ENCODE results near the gene FAM229A.
"Not testable (repeated sequence)": the region's sequence is repeated elsewhere in the genome, so short reads cannot be mapped to it uniquely, and the experiment has no call there.

FAM229A gene, protein sequence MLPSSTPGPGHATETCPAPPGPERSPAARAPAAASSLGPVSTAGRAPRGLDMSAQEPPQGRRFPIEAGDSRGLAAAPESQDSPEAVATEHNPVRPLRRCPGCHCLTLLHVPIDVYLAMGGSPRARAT

DNA sequence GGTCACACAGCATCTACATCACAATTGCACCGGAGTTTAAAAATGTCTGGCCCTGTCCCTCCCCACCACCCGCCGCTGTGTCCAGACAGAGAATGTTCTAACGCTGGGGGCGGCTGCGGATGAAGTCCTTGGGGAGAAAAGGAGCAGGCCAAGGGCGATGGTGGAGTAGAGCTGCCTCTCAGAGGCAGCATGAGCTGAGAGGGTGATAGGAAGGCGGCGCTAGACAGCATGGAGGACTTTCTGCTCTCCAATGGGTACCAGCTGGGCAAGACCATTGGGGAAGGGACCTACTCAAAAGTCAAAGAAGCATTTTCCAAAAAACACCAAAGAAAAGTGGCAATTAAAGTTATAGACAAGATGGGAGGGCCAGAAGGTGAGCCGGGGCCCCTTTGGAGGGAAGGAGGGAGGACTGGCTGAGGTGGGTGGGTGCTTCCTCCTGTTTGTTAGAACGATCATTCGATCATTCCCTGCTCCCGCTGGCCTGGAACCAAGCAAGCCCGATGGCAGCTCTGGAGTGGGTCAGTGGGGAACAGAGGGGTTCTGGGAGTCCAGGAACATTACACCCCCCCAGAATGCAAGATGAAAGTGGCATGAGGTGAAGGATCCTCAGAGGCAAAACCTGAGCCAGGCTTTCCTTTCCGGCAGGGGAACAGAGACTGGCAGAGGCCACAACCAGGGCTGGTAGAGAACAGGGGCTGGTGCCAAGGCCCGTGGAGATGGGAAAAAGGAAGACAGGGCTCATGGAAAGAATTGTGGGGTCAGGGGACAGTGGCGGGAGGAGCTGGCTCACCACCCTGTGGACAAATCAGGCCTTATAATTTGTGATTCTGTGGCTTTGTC, at the start of gene FAM229A, which contains the start of gene TSSK3:
Gene FAM229A (minus strand): TSS at position 12 of the 840 bp plus-strand sequence. CDS start 394 bp downstream, outside the sequence.
Gene TSSK3 (plus strand): TSS at position 66 of the 840 bp plus-strand sequence. CDS start 163 bp downstream, at position 229.
- Histone ChIP-seq H3K4me1 (ENCODE audit: control insufficient read depth, low read depth, low read length) (no peaks in the 10 kb centered on the region), H3K27ac (ENCODE audit: low read length) (no peak within 1 kb of the TSS), H3K36me3 (ENCODE audit: control insufficient read depth, low read depth, low read length) (peaks cover 28% of the 10 kb centered on the region), H3K27me3 (ENCODE audit: control insufficient read depth, insufficient read depth, low read length) (peaks cover 28% of the 10 kb centered on the region), H3K4me3 (ENCODE audit: low read length) (peak within 1 kb of the TSS; percentile 33), H3K9ac (ENCODE audit: low read length) (no peak within 1 kb of the TSS), H3K9me3 (ENCODE audit: control insufficient read depth, low read depth, low read length) (no peaks in the 10 kb centered on the region)

DNA sequence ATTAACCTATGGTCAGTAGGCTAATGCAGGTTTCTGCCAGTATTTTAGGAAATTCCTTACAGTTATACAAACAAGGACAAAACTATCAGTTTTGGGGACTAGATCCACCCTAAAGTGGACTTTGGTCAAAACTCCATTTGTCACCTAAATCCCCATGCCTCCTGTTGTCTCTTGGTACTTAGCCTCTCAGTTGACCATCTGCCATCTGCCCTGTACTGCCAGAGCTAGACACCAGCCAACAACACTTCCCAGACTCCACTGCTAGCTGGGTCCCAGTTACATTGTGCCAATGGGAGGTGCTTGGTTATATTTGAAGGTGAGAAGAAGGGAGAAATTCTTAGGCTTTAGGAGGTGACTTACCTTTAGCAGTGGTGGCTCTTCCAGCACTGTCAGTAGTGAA, 49.0 kb upstream of the FAM229A start:
- Histone ChIP-seq H3K4me3 (ENCODE audit: low read length) (no peak overlapping the region), H3K27ac (ENCODE audit: low read length) (no peak overlapping the region), H3K9me3 (ENCODE audit: control insufficient read depth, low read depth, low read length) (peaks cover 15% of the 10 kb centered on the region), H3K4me1 (ENCODE audit: control insufficient read depth, low read depth, low read length) (no peaks in the 10 kb centered on the region), H3K36me3 (ENCODE audit: control insufficient read depth, low read depth, low read length) (no peaks in the 10 kb centered on the region), H3K27me3 (ENCODE audit: control insufficient read depth, insufficient read depth, low read length) (no peaks in the 10 kb centered on the region), H3K9ac (ENCODE audit: low read length) (no peak overlapping the region)

DNA sequence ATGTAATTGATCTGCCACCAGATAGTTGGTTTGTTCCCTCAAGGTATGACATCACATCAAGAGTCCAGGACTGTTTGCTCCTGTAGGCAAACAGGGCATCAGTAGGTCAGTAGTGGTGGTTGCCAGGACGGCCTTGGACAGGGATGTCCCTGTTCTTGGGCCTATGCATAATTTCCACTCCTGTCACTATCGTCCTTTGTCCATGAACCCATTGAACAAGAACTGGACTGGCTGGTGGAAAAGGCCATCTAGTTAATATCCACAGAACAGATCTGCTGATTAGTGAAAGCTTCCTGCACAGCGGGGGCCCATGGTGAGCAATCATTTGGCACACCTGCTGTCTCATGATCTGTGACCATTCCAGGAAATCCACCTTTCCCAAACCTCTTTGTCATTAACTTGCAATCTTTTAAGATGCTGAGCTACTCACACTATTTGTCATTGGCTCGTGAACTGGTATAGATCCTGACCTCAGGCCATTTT, 44.4 kb upstream of the FAM229A start:
- no peak overlapping the region for H3K27ac ChIP-seq (ENCODE audit: low read length)
- H3K4me1 ChIP-seq (ENCODE audit: control insufficient read depth, low read depth, low read length): no peaks in the 10 kb centered on the region
- no peaks in the 10 kb centered on the region for H3K36me3 ChIP-seq (ENCODE audit: control insufficient read depth, low read depth, low read length)

DNA sequence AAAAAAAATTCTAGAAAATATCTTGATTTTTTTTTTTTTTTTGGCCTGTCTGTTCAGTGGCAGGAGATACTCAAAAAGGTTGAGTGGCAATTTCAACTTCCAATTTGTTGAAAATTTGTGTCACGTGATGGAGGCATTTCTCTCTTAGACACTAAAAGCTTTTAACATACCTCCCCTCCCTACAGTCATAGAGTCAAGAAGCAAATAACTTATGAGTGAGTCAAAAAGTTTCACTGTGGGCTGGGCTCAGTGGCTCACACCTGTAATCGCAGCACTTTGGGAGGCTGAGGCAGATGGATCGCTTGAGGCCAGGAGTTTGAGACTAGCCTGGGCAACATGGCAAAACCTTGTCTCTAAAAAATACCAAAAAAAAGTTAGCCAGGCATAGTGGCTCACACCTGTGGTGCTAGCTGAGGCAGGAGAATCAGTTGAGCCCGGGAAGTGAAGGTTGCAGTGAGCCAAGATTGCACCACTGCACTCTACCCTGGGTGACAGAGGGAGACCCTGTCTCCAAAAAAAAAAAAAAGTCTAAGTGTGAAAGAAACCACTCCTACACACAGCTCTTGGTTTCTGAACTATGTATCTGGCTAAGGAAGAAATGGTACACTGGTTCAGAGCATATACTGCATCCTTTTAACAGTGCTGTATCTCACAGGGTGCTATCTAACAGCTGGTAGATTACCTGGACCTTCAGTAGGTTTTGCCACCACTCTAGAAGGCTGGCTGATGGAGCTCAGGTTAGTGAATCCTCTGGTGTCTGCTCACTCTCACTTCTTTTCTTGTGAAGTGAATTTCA, 43.6 kb upstream of the FAM229A start:
- no peaks in the 10 kb centered on the region for H3K36me3 ChIP-seq (ENCODE audit: control insufficient read depth, low read depth, low read length)
- no peak overlapping the region for H3K4me3 ChIP-seq (ENCODE audit: low read length)
- no peak overlapping the region for H3K9ac ChIP-seq (ENCODE audit: low read length)
- H3K27me3 ChIP-seq (ENCODE audit: control insufficient read depth, insufficient read depth, low read length): no peaks in the 10 kb centered on the region
- H3K4me1 ChIP-seq (ENCODE audit: control insufficient read depth, low read depth, low read length): peaks cover 3% of the 10 kb centered on the region
- no peak overlapping the region for H3K27ac ChIP-seq (ENCODE audit: low read length)
- H3K9me3 ChIP-seq (ENCODE audit: control insufficient read depth, low read depth, low read length): no peaks in the 10 kb centered on the region

More for the DNA sequence above, 44.4 kb upstream of the FAM229A start:
- no peaks in the 10 kb centered on the region for H3K9me3 ChIP-seq (ENCODE audit: control insufficient read depth, low read depth, low read length)
- H3K4me3 ChIP-seq (ENCODE audit: low read length): no peak overlapping the region
- no peak overlapping the region for H3K9ac ChIP-seq (ENCODE audit: low read length)
- no peaks in the 10 kb centered on the region for H3K27me3 ChIP-seq (ENCODE audit: control insufficient read depth, insufficient read depth, low read length)

DNA sequence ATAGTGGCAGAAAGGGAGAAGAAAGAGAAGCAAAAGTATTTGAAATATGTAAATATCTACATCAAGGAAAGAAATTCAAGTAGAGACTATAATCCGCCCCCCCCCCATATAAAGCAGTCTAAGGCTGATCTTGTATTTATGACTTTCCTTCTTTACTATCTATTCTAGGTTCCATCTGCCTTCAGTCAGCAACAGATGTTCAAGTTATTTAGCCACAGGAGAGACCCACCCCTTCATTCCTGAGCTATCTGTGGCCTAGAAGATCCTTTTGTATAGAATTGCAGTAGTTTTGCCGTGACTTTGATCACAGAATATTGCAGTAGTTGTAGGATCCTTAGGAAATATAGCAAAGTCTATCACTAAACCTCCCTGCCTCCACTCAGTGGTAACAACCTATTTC, 42.7 kb upstream of the FAM229A start:
- Histone ChIP-seq H3K4me1 (ENCODE audit: control insufficient read depth, low read depth, low read length) (peaks cover 3% of the 10 kb centered on the region), H3K9me3 (ENCODE audit: control insufficient read depth, low read depth, low read length) (no peaks in the 10 kb centered on the region), H3K9ac (ENCODE audit: low read length) (no peak overlapping the region), H3K27me3 (ENCODE audit: control insufficient read depth, insufficient read depth, low read length) (no peaks in the 10 kb centered on the region), H3K27ac (ENCODE audit: low read length) (no peak overlapping the region), H3K4me3 (ENCODE audit: low read length) (no peak overlapping the region), H3K36me3 (ENCODE audit: control insufficient read depth, low read depth, low read length) (no peaks in the 10 kb centered on the region)

DNA sequence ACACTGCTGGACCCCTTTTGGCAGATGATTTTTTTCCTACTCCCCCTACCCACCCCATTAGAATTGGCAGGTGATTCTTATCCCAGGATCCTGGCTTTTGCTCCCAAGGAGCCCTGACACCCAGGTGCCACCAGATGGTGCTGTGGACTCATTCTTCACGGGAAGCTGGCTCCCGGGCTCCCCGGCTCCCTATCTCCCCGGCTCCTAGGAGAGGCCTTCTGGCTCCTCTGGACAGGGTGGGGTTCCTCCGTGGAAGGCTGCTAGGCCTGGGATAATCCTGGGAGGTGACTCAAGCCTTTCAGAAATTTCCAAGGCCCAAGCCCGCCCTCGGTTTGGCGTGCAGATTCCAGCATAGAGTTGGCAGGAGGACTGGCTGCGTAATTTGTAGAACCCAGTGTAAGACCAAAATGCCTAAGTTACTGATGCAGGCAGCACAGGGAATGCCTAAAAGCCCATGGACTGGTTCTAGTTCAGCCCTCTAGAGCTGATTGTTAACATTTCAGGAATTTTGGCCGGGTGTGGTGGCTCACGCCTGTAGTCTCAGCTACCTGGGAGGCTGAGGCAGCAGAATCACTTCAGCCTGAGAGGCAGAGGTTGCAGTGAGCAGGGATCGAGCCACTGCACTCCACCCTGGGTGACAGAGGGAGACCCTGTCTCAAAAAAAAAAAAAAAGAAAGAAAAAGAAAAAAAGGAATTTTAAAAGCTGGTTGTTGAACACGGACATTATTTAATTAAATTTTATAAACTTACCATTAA, 38.8 kb upstream of the FAM229A start:
- H3K27me3 ChIP-seq (ENCODE audit: control insufficient read depth, insufficient read depth, low read length): no peaks in the 10 kb centered on the region
- peaks cover 3% of the 10 kb centered on the region for H3K4me1 ChIP-seq (ENCODE audit: control insufficient read depth, low read depth, low read length)
- peak overlapping the region; percentile 51 for H3K27ac ChIP-seq (ENCODE audit: low read length)
- no peak overlapping the region for H3K9ac ChIP-seq (ENCODE audit: low read length)
- no peak overlapping the region for H3K4me3 ChIP-seq (ENCODE audit: low read length)
- no peaks in the 10 kb centered on the region for H3K36me3 ChIP-seq (ENCODE audit: control insufficient read depth, low read depth, low read length)
- no peaks in the 10 kb centered on the region for H3K9me3 ChIP-seq (ENCODE audit: control insufficient read depth, low read depth, low read length)

DNA sequence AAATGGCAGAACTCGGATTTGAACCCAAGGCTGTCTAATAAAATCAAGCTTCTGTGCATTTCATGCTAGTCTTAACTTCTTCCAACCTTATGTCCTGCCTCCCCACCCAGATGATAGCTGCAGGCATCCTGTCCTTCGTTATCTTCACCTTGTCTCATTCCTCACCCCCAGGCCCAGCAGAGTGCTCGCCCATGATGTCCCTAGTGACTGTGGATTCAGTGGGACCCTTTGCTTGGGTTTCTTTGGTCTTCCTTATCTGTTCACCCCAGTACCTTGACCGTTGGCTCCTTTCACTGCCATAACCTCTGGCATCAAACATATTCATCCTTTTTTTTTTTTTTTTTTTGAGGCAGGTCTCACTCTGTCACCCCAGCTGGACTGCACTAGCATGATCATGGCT, 37.6 kb upstream of the FAM229A start:
- no peaks in the 10 kb centered on the region for H3K9me3 ChIP-seq (ENCODE audit: control insufficient read depth, low read depth, low read length)
- no peaks in the 10 kb centered on the region for H3K27me3 ChIP-seq (ENCODE audit: control insufficient read depth, insufficient read depth, low read length)
- H3K4me1 ChIP-seq (ENCODE audit: control insufficient read depth, low read depth, low read length): peaks cover 3% of the 10 kb centered on the region
- H3K27ac ChIP-seq (ENCODE audit: low read length): no peak overlapping the region
- H3K4me3 ChIP-seq (ENCODE audit: low read length): no peak overlapping the region
- H3K36me3 ChIP-seq (ENCODE audit: control insufficient read depth, low read depth, low read length): no peaks in the 10 kb centered on the region
- H3K9ac ChIP-seq (ENCODE audit: low read length): no peak overlapping the region

DNA sequence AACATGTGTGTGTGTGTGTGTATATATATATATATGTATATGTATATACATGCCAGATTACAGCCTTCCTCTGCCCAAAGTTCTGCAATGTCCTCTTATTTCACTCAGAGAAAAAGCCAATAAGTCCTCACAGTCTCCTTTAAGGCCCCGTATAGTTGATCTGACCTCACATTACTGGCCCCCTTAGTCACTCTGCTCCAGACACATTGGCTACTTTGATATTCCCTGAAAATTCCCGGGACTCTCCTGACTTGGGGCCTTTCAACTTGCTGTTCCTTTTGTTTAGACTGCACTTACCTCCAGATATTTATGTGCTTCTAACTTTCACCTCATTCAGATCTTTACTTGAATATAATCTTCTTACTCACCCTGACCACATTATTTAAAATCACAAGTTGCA, 36.1 kb upstream of the FAM229A start:
- H3K9me3 ChIP-seq (ENCODE audit: control insufficient read depth, low read depth, low read length): no peaks in the 10 kb centered on the region
- no peak overlapping the region for H3K9ac ChIP-seq (ENCODE audit: low read length)

DNA sequence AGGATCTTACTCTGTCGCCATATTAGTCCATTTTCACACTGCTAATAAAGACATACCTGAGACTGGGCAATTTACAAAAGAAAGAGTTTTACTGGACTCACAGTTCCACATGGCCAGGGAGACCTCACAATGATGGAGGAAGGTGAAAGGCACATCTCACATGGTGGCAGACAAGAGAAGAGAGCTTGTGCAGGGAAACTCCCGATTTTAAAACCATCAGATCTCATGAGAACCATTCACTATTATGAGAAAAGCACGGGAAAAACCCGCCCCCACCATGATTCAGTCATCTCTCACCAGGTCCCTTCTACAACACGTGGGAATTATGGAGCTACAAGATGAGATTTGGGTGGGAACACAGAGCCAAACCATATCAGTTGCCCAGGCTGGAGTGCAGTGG, 34.2 kb upstream of the FAM229A start:
- H3K27ac ChIP-seq (ENCODE audit: low read length); H3K9me3 ChIP-seq (ENCODE audit: control insufficient read depth, low read depth, low read length); H3K36me3 ChIP-seq (ENCODE audit: control insufficient read depth, low read depth, low read length); H3K4me3 ChIP-seq (ENCODE audit: low read length); H3K9ac ChIP-seq (ENCODE audit: low read length); H3K27me3 ChIP-seq (ENCODE audit: control insufficient read depth, insufficient read depth, low read length): not testable (repeated sequence)
- peaks cover 11% of the 10 kb centered on the region for H3K4me1 ChIP-seq (ENCODE audit: control insufficient read depth, low read depth, low read length)

More for the DNA sequence above, 36.1 kb upstream of the FAM229A start:
- H3K27ac ChIP-seq (ENCODE audit: low read length): no peak overlapping the region
- no peaks in the 10 kb centered on the region for H3K27me3 ChIP-seq (ENCODE audit: control insufficient read depth, insufficient read depth, low read length)
- no peaks in the 10 kb centered on the region for H3K36me3 ChIP-seq (ENCODE audit: control insufficient read depth, low read depth, low read length)
- H3K4me1 ChIP-seq (ENCODE audit: control insufficient read depth, low read depth, low read length): peaks cover 6% of the 10 kb centered on the region
- no peak overlapping the region for H3K4me3 ChIP-seq (ENCODE audit: low read length)

DNA sequence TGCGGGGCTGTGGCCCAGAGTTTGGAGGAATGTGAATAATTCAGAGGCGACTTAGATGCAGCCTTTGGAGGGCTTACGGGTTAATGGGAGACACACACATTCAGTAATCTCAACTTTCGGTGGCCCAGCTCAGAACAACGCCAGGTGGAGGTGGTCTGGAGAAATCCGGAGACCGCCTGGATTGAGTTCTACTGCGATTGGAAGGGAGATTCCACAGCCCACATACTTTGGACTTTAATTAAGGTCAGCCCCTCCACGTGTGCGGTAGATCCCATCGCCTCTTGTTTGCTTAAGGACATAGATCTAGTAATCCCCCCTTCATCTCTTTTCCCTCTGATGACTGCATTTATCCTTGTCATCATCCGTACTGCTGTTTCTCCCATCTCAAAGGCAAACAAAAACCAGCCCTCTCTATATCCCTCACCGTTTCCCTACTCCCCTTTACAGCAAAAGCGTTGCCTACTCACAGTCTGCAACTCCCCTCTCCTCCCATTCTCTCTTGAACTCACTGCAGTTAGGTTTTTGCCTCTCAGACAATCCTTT, 32.7 kb upstream of the FAM229A start:
- Histone ChIP-seq H3K36me3 (ENCODE audit: control insufficient read depth, low read depth, low read length) (peaks cover 10% of the 10 kb centered on the region), H3K4me1 (ENCODE audit: control insufficient read depth, low read depth, low read length) (peaks cover 8% of the 10 kb centered on the region), H3K27ac (ENCODE audit: low read length) (peak overlapping the region; percentile 79), H3K4me3 (ENCODE audit: low read length) (peak overlapping the region; percentile 88), H3K9me3 (ENCODE audit: control insufficient read depth, low read depth, low read length) (no peaks in the 10 kb centered on the region), H3K27me3 (ENCODE audit: control insufficient read depth, insufficient read depth, low read length) (no peaks in the 10 kb centered on the region), H3K9ac (ENCODE audit: low read length) (peak overlapping the region; percentile 84)

Measured in iPS-18a (cell line).